GM20000 (cell line): Measurements from ENCODE around the gene CCDC57.

Experiments used
- DNase-seq: peaks from one replicate; pipeline ENCODE4 v3.0.0; 2012; ENCODE audit warnings: low spot score
- TF ChIP-seq, protein P1 (sequence below): IDR thresholded peaks from 2 replicates; pipeline ENCODE4 v1.5.1; 2012; ENCODE audit warnings: mild to moderate bottlenecking, control low read depth; ENCODE audit errors: extremely low read depth, missing control alignments

Gene CCDC57

DNA sequence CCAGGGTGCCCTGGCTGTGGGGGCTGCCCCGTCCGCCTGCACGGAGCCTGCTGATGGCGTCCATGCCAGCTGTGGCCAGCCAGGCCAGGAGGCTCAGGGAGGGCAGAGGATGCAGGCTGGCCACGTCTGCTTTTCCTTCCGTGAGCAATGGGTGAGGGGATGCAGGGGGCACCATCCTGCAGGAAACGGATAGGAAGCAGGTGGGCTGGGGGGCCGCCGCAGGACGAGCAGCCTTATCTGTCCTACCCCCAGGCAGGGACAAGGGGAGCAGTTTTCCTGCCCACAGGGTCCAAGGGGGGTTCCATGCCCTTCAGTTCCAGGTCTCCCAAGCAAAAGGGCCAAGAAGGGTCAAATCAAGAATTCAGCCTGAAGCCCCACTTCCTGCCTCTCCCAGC lies 153.8 kb downstream of the CCDC57 start:
- no peak for DNase-seq
- TF ChIP-seq, protein P1, sequence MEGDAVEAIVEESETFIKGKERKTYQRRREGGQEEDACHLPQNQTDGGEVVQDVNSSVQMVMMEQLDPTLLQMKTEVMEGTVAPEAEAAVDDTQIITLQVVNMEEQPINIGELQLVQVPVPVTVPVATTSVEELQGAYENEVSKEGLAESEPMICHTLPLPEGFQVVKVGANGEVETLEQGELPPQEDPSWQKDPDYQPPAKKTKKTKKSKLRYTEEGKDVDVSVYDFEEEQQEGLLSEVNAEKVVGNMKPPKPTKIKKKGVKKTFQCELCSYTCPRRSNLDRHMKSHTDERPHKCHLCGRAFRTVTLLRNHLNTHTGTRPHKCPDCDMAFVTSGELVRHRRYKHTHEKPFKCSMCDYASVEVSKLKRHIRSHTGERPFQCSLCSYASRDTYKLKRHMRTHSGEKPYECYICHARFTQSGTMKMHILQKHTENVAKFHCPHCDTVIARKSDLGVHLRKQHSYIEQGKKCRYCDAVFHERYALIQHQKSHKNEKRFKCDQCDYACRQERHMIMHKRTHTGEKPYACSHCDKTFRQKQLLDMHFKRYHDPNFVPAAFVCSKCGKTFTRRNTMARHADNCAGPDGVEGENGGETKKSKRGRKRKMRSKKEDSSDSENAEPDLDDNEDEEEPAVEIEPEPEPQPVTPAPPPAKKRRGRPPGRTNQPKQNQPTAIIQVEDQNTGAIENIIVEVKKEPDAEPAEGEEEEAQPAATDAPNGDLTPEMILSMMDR: no peak

DNA sequence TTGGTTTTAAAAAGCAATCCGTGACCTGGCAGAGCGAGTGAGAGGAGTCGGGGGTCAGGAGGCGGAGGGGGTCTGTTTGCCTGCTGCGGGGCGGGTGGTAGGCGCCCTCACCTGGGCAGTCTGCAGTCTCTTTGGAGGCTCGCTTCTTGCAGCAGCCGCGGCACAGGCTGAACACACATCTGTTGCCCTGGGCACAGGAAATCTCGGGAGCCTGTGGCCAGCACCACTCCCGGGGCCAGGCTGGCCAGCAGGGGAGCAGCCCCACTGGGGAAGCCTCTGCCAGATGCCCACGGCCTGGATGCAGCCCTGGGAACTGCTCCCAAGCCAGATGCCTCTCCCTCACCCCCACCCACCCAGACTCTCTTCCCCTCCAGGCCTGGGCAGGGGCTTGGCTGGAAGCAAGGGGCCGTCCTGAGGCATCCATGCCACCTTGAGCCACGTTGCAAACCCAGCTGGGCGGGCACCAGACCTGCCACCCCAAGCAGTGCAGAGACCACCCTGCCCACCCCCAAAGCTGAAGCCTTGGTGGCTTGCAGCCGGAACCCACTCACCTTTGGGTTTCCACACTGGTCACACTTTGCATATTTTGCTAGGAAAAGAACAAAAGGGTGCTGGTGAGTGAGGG lies 154.3 kb downstream of the CCDC57 start:
- no peak for DNase-seq
- TF ChIP-seq, protein P1: no peak

DNA sequence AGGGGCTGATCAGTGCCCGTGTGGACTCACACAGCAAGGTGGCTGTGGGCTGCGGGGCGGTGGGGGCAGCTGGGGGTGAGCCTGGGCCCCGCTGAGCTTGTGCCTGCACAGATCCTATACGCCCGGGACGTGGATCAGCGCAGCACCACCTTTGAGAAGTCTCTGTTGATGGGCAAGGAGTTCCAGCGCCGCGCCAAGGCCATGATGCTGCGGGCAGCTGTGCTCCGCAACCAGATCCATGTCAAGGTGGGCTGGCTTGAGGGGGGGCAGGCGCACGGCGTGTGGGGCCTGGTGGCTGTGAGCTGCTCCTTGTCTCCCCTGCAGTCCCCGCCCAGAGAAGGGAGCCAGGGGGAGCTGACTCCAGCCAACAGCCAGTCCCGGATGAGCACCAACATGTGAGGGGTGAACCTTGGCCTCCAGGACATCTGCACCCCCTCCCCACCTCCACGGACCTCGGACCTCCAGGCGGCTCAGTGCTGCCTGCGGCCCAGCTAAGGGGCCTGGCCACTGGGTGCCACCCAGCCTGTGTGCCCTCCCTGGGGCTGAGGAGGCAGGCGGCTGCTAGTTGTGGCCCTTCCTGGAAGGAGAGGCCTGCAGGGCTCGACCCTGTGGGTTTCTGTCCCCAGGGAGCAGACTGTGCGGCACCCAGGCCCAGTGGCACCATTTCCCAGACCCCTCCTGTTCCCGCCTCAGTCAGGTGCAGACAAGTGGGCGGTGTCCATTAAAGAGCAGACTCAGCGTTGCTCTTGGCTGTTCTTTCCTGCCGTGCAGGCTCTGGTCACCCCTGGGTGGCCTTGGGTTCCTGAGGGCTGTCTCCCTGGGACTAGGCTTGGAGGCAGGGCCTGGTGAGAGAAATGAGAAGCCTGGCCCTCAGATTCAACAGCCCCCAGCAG lies 155.7 kb downstream of the CCDC57 start:
- TF ChIP-seq, protein P1: no peak
- DNase-seq: no peak

DNA sequence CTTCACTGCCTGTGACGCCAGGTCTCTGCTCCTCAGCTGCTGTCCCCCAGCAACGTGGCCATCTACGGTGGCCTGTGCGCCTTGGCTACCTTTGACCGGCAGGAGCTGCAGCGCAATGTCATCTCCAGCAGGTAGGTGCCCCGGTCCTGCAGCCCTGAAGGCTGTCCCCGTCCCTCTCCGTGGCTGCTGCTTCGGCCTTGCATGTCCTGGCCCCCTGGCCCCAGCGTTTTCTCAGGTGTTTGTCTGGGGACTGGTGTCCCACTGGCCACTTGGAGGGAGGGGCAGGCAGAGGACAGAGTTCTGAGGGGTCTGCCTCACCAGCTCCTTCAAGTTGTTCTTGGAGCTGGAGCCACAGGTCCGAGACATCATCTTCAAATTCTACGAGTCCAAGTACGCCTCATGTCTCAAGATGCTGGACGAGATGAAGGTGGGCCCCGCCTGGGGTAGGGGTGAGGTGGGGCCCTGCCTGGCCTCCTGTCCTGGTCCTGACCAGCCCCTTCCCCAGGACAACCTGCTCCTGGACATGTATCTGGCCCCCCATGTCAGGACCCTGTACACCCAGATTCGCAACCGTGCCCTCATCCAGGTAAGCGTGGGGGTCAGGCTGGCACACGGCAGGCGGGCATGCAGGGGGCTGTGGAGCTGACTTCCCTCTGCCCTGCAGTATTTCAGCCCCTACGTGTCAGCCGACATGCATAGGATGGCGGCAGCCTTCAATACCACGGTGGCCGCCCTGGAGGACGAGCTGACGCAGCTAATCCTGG lies 156.5 kb downstream of the CCDC57 start:
- TF ChIP-seq, protein P1: no peak
- DNase-seq: no peak

DNA sequence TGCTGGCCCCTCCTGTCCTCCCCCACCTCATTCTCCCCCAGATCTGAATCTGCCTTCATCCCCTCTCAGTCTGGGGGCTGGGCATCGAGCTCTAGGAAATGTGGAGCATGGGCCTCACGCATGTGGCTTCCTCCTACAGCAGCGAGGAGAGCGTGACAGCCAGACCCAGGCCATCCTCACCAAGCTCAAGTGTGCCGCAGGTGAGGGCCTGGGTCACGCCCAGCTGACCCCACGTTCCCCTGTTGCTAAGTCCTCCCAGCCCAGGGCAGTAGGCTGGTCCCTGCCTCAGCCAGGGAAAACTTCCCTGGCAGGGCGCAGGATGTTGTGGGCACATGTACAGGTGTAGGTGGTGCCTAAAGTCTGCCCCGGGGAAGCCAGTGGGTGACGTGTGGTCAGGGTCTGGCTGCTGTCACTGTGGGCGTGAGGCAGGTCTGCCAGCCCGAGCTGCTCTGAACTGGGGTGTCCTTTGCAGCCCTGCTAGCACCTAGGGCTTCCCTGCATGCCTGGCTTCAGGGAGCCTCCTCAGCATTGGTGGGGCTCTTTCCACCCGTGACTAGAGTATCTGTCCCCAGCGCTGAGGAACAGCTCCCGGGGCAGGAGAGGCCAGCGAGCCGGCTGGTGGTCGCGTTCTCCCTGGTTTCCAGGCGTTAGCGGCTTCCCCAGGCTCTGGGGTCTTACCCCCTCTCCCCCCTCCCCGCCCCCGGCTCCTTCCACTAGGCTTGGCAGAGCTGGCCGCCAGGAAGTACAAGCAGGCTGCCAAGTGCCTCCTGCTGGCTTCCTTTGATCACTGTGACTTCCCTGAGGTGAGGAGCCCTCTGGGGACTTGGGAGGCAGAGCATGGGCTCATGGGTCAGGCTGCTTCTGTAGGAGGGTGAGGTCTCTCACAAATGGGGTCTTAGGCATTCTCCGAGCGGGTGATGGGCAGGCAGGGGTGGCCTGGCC lies 157.3 kb downstream of the CCDC57 start:
- DNase-seq: no peak
- TF ChIP-seq, protein P1: no peak

DNA sequence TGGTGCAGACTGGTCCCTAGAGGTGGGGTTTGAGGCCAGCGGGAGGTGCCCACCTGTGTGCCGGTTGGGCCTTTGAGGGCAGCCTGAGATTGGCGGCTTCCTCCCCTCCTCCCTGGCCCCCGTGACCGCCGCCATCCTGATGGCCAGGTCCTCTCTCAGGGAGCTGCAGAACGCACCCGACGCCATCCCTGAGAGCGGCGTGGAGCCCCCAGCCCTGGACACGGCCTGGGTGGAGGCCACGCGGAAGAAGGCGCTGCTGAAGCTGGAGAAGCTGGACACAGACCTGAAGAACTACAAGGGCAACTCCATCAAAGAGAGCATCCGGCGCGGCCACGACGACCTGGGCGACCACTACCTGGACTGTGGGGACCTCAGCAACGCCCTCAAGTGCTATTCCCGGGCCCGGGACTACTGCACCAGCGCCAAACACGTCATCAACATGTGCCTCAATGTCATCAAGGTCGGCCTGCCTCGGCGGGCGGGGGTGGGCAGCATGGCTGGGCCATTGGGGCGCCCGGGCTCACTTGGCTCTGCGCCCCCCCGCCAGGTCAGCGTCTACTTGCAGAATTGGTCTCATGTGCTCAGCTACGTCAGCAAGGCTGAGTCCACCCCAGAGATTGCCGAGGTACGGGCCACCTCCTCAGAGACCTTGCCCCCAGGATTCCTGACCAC lies 158.2 kb downstream of the CCDC57 start:
- TF ChIP-seq, protein P1: no peak

More for the DNA sequence above, 158.2 kb downstream of the CCDC57 start:
- DNase-seq: no peak
